GM06990 (cell line): ENCODE data around the gene RBMXL3.
A peak's percentile ranks its signal among the peaks of the same experiment; 100 is the strongest.

Experiments used
- DNase-seq: peaks from one replicate; pipeline ENCODE4 v3.0.0-alpha.2; 2011; ENCODE audit not compliant: insufficient read length; ENCODE audit errors: extremely low read depth
- H3K27me3 ChIP-seq: replicated peaks from 2 replicates; pipeline ENCODE4 v1.6.0; 2011; ENCODE audit warnings: low read length; ENCODE audit not compliant: control insufficient read depth, insufficient read depth
- H3K36me3 ChIP-seq: 2 replicates; pipeline ENCODE4 v1.5.1; 2011; ENCODE audit warnings: low read length; ENCODE audit not compliant: control insufficient read depth, insufficient read depth
- H3K4me3 ChIP-seq: replicated peaks from 2 replicates; pipeline ENCODE4 v1.5.1; 2011; ENCODE audit warnings: low read depth, mild to moderate bottlenecking, control low read depth, low read length
- TF ChIP-seq, protein P1 (sequence below): IDR thresholded peaks from 2 replicates; pipeline ENCODE4 v1.5.1; 2011; ENCODE audit warnings: low read length, control low read depth, mild to moderate bottlenecking, inconsistent platforms; ENCODE audit not compliant: insufficient read depth, poor library complexity, severe bottlenecking

RBMXL3 gene

DNA sequence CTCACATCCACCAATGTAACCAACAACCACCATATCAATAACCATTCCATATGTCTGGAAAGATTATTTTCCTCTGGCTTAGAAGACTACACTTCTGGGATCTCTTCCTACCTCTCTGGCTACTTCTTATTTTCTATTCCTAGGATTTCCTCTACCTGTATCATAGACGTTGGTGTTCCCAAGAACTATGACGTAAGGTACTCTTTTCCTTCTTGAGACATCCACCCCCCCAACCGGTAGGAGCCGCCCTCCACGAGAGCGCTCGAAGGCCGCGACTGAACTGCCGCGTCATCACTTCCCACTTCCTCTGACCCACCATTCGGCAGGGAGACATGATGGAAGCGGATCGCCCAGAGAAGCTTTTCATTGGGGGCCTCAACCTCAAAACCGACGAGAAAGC is at the start of gene RBMXL3:
Gene RBMXL3, plus strand, starts transcription at position 301 of the 400 bp plus-strand sequence. Its CDS starts 32 bp downstream, at position 333.
- TF ChIP-seq, protein P1, sequence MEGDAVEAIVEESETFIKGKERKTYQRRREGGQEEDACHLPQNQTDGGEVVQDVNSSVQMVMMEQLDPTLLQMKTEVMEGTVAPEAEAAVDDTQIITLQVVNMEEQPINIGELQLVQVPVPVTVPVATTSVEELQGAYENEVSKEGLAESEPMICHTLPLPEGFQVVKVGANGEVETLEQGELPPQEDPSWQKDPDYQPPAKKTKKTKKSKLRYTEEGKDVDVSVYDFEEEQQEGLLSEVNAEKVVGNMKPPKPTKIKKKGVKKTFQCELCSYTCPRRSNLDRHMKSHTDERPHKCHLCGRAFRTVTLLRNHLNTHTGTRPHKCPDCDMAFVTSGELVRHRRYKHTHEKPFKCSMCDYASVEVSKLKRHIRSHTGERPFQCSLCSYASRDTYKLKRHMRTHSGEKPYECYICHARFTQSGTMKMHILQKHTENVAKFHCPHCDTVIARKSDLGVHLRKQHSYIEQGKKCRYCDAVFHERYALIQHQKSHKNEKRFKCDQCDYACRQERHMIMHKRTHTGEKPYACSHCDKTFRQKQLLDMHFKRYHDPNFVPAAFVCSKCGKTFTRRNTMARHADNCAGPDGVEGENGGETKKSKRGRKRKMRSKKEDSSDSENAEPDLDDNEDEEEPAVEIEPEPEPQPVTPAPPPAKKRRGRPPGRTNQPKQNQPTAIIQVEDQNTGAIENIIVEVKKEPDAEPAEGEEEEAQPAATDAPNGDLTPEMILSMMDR = no peak
- DNase-seq = no peak
- no peak within 1 kb of the TSS for H3K4me3 ChIP-seq
- no peaks in the 10 kb centered on the region for H3K36me3 ChIP-seq
- H3K27me3 ChIP-seq = no peaks in the 10 kb centered on the region

DNA sequence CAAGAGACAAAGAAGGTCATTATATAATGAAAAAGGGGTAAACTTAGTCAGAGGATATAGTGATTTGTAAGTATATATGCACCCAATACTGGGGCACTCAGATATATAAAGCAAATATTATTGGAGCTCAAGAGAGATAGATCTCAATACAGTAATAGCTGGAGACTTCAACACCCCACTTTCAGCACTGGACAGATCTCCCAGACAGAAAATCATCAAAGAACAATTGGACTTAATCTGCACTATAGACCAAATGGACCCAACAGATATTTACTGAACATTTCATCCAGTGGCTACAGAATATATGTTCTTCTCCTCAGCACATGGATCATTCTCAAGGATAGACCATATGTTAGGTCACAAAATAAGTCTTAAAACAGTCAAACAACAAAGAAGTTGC is 47.2 kb upstream of the RBMXL3 start:
- TF ChIP-seq, protein P1 = no peak
- DNase-seq = no peak

DNA sequence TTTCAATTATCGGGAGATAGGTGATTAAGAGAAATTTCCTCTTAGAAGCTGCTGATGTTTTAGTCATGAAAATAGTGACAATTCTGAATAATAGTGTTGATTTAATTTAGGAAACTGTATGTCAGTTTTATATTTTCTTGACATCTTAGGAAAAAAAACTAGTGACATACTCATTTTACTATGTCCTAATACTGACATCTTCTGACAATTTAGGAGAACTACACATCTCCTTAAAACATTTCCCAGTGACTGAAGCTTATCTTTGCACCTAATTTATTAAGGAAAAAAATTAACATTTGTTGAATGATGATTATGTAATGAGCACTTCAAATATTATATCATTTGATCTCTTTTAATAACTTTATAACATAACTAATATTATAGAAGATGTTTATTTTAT is 42.0 kb upstream of the RBMXL3 start:
- TF ChIP-seq, protein P1 = peak; percentile 19
- H3K27me3 ChIP-seq = no peaks in the 10 kb centered on the region
- no peak overlapping the region for H3K4me3 ChIP-seq
- H3K36me3 ChIP-seq = no peaks in the 10 kb centered on the region
- DNase-seq = no peak

More for the DNA sequence above, 47.2 kb upstream of the RBMXL3 start:
- H3K27me3 ChIP-seq = no peaks in the 10 kb centered on the region
- H3K36me3 ChIP-seq = no peaks in the 10 kb centered on the region
- no peak overlapping the region for H3K4me3 ChIP-seq

DNA sequence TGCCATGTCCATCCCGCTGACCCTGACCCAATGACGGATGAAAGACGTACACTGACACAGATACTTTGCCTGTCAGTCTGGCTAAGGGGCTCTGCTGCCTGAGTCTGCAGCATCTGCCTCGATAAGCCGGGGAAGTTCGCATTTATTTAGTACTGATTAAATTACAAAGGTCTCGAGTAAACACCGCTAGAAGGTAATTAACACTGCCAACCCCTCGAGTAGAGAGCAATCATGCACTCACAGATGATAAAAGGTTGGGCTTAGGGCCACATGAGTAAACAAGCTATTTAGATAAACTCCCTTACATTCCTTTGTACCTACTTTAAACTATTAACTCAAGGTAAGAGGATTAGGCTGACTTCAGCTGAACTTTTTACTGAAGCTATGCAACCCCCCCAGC is 16.0 kb upstream of the RBMXL3 start:
- H3K36me3 ChIP-seq = no peaks in the 10 kb centered on the region
- DNase-seq = no peak
- TF ChIP-seq, protein P1 = no peak
- H3K27me3 ChIP-seq = no peaks in the 10 kb centered on the region
- H3K4me3 ChIP-seq = no peak overlapping the region

DNA sequence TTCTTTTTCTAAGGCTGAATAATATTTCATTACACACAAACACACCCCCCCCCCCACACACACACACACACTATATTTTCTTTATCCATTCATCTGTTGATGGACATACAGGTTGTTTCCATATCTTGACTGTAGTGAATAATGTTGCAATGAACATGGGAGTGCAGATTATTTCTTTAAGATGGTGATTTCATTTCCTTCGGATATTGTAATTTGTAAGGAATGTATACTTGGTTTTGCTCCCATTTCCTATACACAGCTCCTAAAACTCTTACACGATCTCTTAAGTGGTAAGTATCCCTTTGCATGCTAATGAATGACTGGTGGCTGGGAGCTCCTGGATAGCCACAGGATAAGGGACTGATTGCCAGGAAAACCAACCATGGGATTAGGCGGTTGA is 14.7 kb upstream of the RBMXL3 start:
- TF ChIP-seq, protein P1 = no peak
- Histone ChIP-seq H3K36me3 (no peaks in the 10 kb centered on the region), H3K4me3 (no peak overlapping the region), H3K27me3 (no peaks in the 10 kb centered on the region)
- DNase-seq = no peak

DNA sequence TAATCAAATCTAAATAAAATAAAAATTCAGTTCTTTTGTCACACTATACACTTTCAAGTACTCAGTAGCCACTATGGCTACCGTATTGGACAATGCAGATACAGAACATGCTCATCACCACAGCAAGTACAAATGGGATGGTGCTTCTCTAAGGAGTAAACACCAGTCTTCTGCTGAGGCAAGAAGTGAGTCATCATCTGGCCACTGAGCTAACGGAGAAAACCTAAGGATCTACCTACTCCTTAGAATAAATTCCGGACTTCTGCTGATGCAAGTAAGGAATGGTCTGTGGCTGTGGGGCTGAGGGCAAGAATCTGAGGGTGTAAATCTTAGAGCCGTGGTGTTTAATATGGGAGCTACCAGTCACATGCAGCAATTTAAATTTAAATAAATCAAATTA is 11.3 kb upstream of the RBMXL3 start:
- no peaks in the 10 kb centered on the region for H3K36me3 ChIP-seq
- no peak overlapping the region for H3K4me3 ChIP-seq
- H3K27me3 ChIP-seq = no peaks in the 10 kb centered on the region
- TF ChIP-seq, protein P1 = no peak
- DNase-seq = no peak
